WI38 (cell line): ENCODE data around the gene THBS1.

Experiments
- H3K4me3 ChIP-seq: 2 replicates; pipeline ENCODE4 v1.5.1; 2011; ENCODE audit warnings: low read depth, mild to moderate bottlenecking, control low read depth, low read length
- CTCF ChIP-seq: IDR thresholded peaks from 2 replicates; pipeline ENCODE4 v1.5.1; 2012; ENCODE audit warnings: low read depth, mild to moderate bottlenecking, control low read depth, low read length

THBS1 gene

GRCh38 chr15:39609166-39609916 lies 28.5 kb downstream of the THBS1 start:
- no peak overlapping the region for H3K4me3 ChIP-seq
- no peak for TF ChIP-seq CTCF

DNA sequence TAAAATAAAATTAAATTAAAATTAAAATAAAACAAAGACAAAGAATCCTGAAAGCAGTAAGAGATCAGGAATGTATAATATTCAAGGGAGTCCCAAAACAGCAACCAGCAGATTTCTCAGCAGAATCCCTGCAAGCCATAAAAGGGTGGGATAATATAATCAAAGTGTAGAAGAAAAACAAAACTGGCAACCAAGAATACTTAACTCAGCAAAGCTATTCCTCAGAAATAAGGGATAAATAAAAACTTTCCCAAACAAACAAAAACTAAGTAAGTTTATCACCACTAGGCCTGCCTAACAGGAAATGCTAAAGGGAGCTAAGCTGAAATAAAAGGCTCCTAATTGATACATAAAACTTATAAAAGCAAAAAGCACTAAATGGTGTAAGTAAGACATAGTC lies 29.8 kb downstream of the THBS1 start:
- no peak overlapping the region for H3K4me3 ChIP-seq
- no peak for TF ChIP-seq CTCF

GRCh38 chr15:39613271-39613670 lies 32.4 kb downstream of the THBS1 start:
- H3K4me3 ChIP-seq = no peak overlapping the region
- TF ChIP-seq CTCF = no peak

GRCh38 chr15:39613861-39614260 lies 33.0 kb downstream of the THBS1 start:
- TF ChIP-seq CTCF = no peak
- H3K4me3 ChIP-seq = no peak overlapping the region

DNA sequence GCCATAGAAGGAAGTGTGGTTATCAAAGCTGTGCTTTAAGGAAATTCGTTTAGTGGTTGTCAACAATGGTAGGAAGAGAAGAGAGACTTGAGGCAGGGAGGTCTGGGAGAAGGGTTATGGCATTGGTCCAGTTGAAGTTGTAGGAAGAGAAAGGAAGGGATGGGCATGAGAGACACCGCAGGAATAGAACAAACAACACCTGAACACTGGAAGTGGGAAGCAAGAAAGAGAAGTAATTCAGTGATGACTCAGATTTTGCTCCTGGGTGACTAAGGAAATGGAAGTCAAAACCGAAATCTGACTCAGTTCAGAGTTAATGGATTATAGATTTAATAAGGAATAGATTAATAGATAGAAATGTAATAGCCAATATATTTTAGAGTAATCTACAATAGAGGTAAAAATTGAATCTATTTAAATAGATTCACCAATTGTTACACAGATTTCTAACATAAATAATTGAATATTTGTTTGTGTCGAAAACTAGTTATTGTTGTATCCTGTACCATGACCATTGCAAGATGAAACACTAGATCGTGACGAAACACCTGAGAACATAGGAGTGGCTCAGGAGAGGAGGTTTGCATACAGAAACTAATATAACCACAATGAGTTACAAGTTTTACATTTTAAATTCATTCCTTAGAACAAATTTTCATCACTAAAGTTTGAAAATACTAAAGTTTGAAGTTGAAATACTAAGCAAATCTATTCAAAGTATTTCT lies 36.0 kb downstream of the THBS1 start:
- no peak overlapping the region for H3K4me3 ChIP-seq
- no peak for TF ChIP-seq CTCF

- TF ChIP-seq CTCF = no peak
- no peak overlapping the region for H3K4me3 ChIP-seq
These were observed 37.4 kb downstream of the THBS1 start for GRCh38 chr15:39618063-39618823.
